NCI-H2171 (cell line): Measurements from ENCODE around the gene ZNF485.
A peak's percentile ranks its signal among the peaks of the same experiment; 100 is the strongest.
"Not testable (repeated sequence)": the region's sequence is repeated elsewhere in the genome, so short reads cannot be mapped to it uniquely, and the experiment has no call there.

Source experiments
- DNase-seq: peaks from one replicate; lab custom pipeline; 2025; lab: John Stamatoyannopoulos, UW

The ZNF485 gene

GRCh38 chr10:43605850-43606322 lies 352 bp upstream of the ZNF485 start:
- DNase-seq, result no peak

DNA sequence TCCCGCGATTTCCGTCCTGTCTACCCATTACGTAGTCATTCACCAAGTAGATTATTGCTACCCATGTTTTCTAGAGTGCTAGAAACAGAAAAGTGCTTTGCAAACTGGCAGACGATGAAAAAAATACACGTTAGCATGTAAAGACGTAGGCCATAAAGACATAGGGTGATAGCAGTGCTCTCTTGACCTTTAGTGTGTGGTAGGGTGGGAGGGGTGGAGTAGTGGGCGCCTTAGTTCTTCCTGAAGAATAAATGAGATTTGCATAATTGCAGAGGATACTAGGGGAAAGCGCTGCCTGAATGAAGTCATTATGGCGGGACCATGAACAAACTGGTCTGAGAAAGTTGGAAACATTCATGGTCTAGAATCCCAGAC lies 948 bp downstream of the ZNF485 start:
- DNase-seq, result no peak

DNA sequence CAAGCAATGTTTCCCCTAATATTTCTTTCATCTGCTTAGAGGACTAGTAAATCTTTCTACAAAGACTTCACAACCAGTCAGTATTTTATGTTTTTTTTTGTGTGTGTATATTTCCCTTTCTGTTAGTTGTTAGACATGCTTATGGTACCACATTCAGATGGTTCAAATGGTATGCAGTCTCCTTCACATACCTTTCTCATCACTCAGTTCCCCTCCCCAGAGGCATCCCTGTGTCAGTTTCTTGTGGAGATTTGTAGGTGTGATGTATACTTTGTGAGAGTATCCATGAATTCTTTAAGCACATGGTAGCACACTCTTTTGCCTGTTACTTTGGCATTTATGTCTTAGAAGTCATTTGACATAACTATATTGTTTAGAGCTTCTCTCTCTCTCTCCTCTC lies 4.4 kb downstream of the ZNF485 start:
- no peak for DNase-seq

DNA sequence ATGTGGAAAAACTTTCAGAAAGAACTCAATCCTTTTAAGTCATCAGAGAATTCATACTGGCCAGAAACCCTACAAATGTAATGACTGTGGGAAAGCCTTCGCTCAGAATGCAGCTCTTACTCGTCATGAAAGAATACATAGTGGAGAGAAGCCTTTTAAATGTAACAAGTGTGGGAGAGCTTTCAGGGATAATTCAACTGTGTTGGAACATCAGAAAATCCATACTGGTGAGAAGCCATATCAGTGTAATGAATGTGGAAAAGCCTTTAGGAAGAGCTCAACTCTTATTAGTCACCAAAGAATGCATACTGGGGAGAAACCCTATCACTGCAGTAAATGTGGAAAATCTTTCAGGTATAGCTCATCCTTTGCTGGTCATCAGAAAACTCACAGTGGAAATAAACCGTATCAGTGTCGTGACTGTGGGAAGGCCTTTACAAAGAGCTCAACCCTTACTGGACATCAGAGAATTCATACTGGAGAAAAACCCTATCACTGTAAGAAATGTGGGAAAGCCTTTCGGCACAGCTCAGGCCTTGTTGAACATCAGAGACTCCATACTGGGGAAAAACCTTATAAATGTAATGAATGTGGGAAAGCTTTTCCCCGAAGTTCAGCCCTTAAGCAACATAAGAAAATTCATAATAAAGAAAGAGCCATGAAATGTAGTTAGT lies 10.6 kb downstream of the ZNF485 start:
- no peak for DNase-seq

DNA sequence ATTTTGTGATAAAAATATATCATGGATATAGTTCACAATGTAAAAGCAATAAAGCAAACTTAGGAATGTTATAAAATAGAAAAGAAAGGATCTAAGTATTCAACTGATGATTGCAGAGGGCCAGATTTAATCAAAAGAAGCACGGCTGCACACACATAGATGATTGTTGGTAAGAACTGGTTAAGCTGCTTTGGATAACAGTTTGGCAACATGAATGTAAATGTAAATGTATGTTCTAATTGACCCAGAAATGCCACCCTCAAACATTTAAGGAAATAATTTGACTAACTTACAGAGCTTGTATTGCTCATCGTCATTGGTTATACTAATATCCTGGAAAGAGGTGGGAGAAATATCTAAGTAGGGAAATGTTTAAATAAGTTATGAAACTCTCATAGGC lies 13.1 kb downstream of the ZNF485 start:
- DNase-seq, result no peak

DNA sequence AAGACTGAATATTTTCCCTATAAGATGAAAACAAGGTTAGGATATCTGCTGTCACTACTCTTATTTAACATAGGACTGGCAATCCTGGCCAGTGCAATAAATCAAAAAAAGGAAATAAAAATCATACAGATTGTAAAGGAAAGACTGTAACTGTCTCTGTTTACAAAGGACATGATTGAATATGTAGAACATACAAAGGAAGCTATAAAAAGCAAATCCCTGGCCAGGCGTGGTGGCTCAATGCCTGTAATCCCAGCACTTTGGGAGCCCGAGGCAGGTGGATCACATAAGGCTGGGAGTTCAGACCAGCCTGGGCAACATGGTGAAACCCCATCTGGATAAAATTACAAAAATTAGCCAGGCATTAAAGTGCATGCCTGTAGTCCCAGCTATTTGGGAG lies 15.8 kb downstream of the ZNF485 start:
- no peak for DNase-seq

DNA sequence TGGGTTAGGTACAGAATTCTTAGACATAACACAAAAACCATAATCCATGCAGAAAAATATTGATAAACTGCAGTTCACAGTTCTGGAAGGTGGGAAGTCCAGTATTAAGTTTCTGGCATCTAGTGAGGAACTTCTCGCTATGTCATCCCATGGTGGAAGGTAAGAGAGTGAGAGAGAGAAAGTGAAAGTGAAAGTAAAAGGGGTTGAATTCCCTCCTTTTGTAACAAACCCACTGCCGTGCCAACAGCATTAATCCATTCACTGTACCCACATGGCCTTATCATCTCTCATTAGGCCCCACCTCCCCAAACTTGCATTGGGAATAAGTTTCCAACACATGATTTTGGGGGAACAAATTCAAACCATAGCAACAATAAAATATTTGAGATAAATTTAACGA lies 17.1 kb downstream of the ZNF485 start:
- DNase-seq, result no peak

DNA sequence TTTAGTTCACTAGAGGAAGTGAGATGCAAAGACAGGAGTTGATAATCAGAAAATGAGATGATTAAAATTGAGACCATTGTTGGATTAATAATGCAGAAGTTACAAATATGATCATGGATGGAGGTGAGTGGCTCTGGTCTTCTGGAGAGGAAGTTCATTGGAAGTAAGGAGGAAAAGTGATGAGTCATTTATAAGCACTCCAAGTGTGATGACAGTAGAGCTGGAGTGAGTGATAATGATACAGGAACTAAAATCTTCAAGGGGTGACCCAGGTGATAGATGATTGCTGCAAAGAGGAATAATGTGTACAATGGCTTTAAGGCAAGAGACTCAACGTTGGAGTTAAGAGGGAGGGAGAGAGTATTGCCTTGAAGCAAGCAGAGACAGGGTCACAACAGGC lies 21.7 kb downstream of the ZNF485 start:
- no peak for DNase-seq

- no peak for DNase-seq
These were observed 22.7 kb downstream of the ZNF485 start for GRCh38 chr10:43628956-43629355.

GRCh38 chr10:43635816-43636215 lies 29.6 kb downstream of the ZNF485 start:
- DNase-seq, result not testable (repeated sequence)

DNA sequence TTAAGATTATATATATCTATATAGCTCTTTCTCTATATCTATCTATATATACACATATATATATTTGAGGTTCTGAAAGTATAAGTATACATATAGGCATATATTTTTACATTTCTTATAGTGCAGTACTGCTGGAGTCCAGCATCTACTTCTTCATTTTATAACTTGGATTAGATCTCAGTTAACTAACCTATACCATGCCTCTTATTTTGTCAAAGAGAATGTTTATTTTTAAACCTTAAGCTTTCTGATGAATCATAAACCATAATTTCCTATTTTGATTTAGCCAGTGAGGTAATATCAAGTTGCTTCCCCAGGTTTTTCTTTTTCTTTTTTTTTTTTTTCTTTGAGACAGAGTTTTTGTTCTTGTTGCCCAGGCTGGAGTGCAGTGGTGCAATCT lies 34.4 kb downstream of the ZNF485 start:
- no peak for DNase-seq

DNA sequence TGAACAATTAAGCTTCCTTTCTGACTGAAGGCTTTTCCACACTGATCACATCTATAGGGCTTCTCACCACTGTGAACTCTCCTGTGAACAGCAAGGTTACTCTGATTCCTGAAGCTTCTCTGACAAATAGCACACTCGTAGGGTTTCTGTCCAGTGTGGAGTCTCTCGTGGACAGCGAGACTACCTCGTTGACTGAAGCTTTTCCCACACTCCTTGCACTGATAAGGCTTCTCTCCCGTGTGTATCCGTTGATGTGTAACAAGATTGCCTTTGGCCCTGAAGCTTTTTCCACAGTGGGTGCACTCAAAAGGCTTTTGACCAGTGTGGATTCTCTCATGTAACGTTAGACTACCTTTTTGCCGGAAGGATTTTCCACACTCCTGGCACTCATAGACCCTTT lies 38.0 kb downstream of the ZNF485 start:
- no peak for DNase-seq

GRCh38 chr10:43645866-43646265 lies 39.6 kb downstream of the ZNF485 start:
- no peak for DNase-seq

DNA sequence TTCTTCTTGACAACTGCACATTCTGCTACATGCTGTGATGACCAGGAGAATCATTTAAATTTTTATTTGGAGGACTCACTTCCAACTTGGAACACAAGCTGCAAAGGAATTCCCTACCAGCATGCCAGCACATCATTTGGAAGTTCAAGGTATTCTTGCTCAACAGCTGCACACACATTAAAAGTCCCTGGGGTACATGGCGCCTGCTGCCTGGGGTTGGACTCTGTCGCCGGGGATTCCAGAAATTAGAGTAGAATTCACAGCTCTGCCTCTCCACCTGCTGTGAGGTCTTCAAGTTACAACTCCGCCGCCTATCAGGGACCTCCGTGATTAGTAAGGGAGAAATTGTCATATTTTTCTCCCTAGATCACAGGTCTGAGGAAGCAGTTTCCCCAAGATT lies 41.3 kb downstream of the ZNF485 start:
- DNase-seq, result no peak

DNA sequence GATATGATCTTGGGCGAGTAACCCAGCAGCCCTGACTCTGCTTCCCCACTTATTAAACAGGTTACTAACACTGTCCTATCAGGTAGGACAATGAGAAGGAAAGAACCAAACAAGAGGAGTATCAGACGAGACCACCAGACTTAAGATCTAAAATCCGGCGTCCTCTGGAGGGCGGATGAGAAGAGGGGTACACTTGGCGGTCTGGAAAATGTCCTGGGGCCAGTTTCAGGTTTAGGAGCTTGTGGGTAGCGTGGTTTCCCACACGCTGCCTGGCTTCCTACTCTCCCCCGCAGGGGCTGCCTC lies 41.8 kb downstream of the ZNF485 start:
- DNase-seq, result no peak

DNA sequence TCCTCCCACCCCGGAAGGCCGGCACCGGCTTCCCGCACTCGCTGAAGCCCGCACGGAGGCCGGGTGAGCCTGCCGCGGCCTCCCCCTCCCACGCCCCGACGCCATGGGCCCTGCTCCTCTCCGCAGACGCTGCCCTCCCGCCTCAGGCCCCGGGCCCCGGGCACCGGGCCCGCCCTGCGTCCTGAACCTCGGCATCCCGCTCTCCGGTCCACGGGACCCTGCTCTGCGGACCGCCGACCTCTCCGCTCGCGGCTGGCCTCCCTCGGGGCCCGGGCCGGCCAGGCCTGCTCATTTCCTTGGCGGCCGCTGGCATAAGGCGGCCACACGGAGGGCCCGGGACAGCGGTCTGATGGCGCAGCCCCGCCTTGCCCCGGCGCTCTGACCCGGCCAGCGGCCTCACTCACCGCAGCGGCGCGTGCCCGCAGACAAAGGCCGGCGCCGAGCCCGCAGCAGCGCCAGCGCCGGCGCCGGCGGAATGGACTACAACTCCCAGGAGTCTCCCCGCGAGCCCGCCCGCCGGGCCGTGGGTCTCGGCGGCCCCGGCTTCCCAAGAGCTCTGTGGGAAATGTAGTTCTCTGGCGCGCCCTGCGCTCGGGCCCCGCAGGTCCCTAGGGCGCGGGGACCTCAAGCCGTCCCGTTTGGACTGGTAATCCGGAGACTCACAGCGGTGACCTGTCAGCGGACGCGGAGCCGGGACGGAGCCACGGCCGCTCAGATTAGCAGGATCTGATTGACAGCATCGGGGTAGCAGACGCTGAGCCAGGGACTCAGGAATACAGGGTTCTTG lies 42.4 kb downstream of the ZNF485 start, which contains the start of gene ZNF32:
ZNF32 (minus strand) TSS at position 484 of the 787 bp plus-strand sequence. CDS start 2,748 bp downstream, outside the sequence.
- DNase-seq, result peak; percentile 69

DNA sequence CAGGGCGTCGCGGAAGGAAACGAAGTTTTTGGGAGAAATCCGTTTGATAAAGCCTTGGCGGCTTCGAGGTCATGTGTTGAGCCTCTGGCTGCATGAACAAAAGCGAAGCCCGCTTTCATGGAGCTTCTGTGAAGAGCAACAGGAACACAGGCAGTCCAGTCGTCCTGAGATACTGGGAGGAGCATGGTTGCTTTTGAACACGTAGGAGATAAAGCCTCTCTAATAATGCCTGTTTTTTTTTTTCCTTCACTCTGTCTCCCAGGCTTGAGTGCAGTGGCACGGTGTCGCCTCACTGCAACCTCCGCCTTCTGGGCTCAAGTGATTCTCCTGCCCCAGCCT lies 42.9 kb downstream of the ZNF485 start:
- no peak for DNase-seq

DNA sequence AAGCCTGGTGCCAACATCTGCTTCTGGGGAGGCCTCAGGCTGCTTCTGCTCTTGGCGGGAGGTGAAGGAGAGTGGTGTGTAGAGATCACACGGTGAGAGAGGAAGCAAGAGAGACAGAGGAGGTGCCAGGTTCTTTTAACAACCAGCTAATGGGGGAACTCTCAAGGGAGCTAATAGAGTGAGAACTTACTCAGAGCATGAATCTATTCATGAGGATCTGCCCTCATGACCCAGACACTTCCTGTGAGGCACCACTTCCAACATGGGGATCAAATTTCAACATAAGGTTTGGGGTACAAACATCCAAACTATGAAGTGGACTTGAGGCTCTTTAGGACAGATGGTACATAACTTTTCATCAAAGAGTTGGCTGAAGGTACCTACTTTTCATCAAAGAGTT lies 47.5 kb downstream of the ZNF485 start:
- no peak for DNase-seq

DNA sequence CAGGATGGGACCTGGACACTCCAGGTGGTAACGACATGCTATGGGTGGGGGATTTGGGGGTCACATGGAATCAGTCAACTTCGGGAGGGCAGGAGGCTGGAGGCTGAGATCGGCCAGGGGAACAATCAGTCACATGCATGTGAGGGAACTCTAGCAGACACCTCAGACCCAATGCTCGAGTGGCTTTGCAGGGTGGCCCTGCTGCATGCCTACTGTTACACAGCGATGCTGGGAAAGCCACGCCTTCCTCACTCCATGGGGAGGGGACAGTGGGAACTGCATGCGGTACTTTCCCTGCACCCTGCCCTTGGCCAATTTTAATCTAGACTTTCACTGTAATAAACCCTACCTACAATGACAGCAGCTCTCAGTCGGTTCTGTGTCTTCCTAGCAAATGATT lies 49.1 kb downstream of the ZNF485 start:
- no peak for DNase-seq

- no peak for DNase-seq
These were observed 52.0 kb downstream of the ZNF485 start for GRCh38 chr10:43658227-43658626.

DNA sequence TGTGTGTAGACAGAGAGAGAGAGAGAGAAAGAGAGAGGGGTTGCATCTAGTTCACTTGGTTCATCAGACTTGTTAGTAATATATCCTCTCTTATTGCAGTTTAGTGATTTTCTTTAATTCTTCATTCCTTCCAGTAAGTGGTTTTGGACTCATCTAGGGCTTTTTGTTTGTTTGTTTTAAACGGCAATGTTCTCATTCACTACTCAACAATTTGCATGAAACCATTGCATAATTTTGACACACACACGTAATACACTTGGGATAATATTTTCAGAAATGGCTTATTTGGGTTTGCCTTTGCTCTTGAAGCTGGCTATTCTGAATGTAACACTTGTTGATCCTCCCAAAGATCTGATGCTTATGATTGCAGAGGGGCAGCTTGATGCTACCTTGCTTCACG lies 58.8 kb downstream of the ZNF485 start:
- DNase-seq, result no peak

DNA sequence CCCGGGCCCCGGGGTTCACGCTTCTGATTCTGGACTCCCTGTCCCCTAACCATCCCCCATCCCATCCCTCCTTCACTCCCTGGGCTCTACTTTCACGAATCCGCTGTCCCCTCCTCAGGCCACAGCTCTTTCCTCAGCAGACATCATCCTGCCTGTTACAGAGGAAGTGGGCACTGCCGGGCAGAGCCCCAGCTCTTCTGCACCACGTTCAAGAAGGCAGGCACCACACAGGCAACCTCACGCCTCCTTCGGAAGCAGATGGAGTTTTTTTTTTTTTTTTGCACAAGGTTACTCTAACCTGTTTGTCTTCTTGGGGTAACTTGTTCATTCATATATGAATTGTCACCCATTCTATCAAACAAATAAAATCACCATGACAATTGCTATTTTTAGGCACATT lies 60.3 kb downstream of the ZNF485 start:
- no peak for DNase-seq

GRCh38 chr10:43667317-43667731 lies 61.1 kb downstream of the ZNF485 start:
- no peak for DNase-seq
